Astrocyte (in vitro differentiated cells and primary cell): ENCODE results near the gene FOXB2.

Experiments
- EZH2 ChIP-seq: IDR thresholded peaks from 2 replicates; pipeline ENCODE4 v1.6.1; 2012; ENCODE audit warnings: mild to moderate bottlenecking, low read length, inconsistent platforms; ENCODE audit not compliant: insufficient read depth
- TF ChIP-seq, protein P1 (sequence below): IDR thresholded peaks from 2 replicates; pipeline ENCODE4 v1.5.1; 2011; ENCODE audit warnings: low read depth, mild to moderate bottlenecking, inconsistent platforms, low read length, moderate library complexity; ENCODE audit not compliant: insufficient read depth

DNA sequence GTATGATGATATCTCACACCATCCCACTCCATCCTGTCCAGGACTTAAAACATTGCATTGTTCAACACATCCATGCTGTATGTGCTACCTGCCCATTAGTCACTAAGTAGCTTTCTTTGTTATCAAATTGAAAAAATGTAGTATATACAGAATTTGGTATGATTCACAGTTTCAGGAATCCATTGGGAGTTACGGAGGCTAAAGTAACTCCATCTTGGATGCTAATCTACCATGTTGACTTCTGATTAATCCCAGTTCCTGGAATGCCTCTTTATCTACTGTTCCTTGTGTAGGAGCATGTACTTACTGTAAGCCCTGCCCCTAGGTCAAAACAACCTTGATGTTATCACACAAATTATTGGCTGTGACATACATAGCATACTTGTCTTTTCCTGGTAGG lies 38.9 kb upstream of the FOXB2 start:
- TF ChIP-seq, protein P1, sequence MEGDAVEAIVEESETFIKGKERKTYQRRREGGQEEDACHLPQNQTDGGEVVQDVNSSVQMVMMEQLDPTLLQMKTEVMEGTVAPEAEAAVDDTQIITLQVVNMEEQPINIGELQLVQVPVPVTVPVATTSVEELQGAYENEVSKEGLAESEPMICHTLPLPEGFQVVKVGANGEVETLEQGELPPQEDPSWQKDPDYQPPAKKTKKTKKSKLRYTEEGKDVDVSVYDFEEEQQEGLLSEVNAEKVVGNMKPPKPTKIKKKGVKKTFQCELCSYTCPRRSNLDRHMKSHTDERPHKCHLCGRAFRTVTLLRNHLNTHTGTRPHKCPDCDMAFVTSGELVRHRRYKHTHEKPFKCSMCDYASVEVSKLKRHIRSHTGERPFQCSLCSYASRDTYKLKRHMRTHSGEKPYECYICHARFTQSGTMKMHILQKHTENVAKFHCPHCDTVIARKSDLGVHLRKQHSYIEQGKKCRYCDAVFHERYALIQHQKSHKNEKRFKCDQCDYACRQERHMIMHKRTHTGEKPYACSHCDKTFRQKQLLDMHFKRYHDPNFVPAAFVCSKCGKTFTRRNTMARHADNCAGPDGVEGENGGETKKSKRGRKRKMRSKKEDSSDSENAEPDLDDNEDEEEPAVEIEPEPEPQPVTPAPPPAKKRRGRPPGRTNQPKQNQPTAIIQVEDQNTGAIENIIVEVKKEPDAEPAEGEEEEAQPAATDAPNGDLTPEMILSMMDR = no peak
- TF ChIP-seq EZH2 = no peak
